Limb (tissue), 2 donors: ENCODE measurements around the gene SLC17A7.

Source experiments
- DNase-seq, 2 donors: peaks; one replicate each; pipeline ENCODE4 v3.0.0-alpha.2; 2016; ENCODE audit errors: extremely low spot score in 2 of 2

SLC17A7 gene

DNA sequence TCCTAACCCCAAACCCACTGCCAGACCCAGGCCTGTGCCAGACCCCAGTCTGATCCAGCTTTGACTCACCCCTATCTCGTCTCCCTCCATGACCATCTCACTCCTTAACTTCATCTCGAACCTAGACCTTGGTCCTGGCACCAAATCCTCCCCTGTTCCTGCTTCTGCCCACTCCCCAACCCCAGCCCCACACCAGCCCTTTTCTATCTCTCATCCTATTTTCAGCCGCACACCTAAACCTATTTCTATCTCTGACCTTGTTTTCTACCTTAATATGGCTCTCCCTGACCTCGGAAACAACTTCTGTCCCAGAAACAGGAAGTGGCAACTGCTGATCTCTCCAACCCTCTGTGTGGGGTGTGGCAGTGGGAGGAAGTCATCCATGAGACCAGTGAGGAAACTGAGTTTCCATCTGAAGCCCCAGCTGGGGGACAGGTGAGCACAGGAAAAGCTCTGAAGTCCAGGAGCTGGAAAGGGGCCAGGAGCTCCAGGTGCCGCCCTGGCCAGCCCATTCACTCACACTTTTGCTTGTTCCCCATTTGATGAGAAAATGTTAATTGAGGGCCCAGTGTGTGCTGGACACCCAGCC is 31.8 kb downstream of the SLC17A7 start:
- DNase-seq: no peak

DNA sequence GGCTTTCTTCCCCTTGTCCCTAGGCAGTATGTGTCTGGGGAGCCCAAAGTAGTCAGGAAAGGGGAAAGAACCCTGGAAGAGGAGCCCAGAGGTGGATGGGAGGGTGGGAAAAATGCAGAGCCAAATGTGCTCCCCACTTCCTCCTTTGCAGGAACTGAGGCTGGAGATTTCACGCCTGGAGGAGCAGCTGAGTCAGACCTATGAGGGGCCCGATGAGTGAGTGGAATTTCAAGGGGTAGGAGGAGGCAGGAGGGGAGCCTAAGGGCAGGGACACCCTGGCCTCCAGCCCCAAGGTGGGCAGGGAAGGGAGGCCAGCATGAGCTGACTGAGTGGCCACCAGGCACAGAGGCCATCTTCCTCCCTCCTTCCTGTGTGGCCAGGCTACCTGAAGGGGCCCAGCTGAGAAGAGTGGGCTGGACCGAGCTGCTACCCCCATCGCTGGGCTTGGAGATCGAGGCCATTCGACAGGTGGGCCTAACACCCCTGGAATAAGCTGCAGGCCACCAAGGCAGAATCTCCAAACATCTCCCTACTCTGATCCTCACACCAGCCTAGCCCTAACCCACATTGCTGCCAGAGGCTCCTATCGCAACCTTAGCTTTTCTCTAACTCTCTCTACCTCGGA is 32.4 kb downstream of the SLC17A7 start:
- no peak for DNase-seq

- DNase-seq: no peak
These were observed 33.8 kb downstream of the SLC17A7 start for GRCh38 chr19:49407482-49408015.

- no peak for DNase-seq
These were observed 34.2 kb downstream of the SLC17A7 start for GRCh38 chr19:49407079-49407478.

GRCh38 chr19:49403404-49404187 is 37.7 kb downstream of the SLC17A7 start:
- peak in 1 of 2 donors; percentile 61 for DNase-seq

DNA sequence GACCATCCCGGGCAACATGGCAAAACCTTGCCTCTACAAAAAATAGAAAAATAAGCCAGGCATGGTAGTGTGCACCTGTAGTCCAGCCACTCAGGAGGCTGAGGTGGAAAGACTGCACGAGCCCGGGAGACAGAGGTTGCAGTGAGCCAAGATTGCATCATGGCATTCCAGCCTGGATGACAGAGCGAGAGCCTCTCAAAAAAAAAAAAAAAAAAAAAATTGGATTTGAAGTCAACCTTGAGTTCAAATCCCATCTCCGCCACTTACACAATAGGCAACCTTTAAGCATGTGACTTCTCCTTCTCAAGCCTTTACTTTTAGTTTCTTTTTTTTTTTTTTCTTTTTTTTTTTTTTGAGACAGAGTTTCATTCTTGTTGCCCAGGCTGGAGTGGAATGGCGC is 41.3 kb downstream of the SLC17A7 start:
- no peak for DNase-seq

GRCh38 chr19:49398931-49399330 is 42.4 kb downstream of the SLC17A7 start:
- no peak for DNase-seq

- no peak for DNase-seq
These were observed 43.2 kb downstream of the SLC17A7 start for GRCh38 chr19:49398001-49398615.

- no peak for DNase-seq
These were observed 44.4 kb downstream of the SLC17A7 start for GRCh38 chr19:49396738-49397505.

- no peak for DNase-seq
These were observed 45.5 kb downstream of the SLC17A7 start for GRCh38 chr19:49395581-49396407.

GRCh38 chr19:49393881-49394280 is 47.4 kb downstream of the SLC17A7 start:
- no peak for DNase-seq

GRCh38 chr19:49391581-49392399 is 49.5 kb downstream of the SLC17A7 start:
- DNase-seq: peak; percentile 81 to 83

DNA sequence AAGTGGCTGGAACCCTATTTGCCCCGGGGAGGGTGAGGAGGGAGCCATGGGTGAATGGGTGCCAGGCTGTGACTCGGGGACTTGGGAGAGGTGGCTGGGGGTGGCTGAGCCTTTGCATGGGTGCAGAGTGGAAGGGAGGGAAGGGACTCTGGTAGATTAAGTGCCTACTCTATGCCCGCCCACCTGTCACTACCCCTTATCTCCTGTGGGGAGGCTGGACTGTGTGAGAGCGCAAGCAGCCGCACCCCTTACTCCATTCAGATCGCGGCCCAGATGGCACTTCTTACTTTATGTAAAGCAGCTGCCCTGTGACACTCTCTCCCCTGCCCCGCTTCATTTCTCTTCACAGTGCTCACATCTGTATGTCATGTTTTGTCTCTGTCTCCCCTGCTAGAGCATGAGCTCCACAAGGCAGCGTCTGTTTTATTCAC is 50.4 kb downstream of the SLC17A7 start:
- no peak for DNase-seq

DNA sequence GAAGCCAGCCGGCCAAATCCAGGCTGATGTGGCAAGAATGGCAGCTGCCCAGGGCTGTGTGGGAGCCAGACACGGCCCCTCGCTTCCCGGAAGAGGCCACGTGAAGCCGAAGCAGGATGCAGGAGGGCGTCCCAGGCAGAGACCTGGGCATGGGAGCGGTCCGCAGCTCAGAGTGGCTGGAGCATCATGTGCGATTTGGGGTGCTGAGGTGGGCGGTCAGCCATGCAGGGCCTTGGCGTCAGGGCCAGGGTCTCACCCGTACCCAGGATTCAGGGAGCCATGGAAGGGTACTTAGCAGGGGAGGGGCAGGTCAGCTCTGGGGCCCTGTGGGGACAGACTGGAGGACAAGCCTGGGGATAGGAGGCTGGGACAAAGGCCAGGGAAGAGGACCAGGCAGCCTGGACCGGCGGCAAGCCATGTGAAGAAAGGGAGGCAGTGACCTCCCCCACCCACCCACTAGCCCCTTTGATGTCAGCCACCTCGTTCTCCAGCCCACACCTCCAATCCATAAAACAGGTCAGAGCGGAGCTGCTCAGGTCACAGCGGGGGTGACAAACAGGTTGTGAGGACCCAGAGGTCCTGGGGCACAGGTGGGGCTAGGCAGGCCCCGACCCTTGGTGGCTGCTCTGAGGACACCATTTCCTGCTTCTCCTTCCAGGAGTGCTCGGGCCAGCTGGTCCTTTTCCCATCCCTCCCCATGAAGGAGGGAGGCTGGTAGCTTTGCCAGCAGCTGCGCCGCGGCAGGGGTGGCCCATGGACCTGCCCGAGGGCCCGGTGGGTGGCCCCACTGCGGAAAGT is 51.0 kb downstream of the SLC17A7 start:
- no peak for DNase-seq

DNA sequence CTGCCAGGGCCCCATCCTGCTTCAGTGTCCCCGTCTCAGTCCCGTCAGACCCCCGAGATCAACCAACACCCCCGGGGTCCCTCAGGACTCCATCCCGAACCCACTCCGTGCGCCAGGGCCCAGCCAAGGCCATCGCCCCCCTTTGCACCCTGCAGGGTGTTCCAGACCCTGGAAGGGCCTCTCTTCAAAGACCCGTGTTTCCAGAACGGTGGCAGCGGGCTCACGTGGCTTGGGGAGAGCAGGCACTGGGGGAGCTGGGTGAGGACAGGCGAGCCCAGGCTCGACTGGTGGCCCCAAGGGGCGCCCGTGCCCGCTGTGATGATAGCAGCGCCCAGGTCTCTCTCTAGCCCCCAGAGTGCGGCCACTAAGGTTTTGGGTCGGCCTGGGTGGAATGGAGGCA is 51.9 kb downstream of the SLC17A7 start:
- DNase-seq: no peak

GRCh38 chr19:49387936-49388372 is 53.4 kb downstream of the SLC17A7 start, which contains the start of gene KASH5:
Gene KASH5 (plus strand): TSS chr19:49388249. CDS start chr19:49390884, 2,635 bp downstream.
- peak in 1 of 2 donors; percentile 67 for DNase-seq

DNA sequence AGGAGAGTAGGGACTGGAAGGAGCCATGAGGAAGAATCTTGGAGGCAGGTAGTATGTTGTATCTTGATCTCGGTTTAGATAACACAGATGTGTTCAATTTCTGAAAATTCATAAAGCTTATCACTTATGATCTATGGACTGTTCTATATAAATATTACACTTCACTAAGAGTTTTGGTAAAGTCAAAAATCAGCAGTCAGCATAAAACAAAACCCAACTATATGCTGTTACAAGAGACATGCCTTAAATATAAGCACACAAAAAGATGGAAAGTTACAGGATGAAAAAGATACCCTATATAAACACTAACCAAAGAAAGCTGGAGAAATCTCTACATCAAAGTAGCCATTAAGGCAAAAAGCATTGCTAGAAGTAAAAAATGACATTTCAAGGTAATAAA is 57.7 kb downstream of the SLC17A7 start:
- DNase-seq: no peak

GRCh38 chr19:49382639-49383038 is 58.7 kb downstream of the SLC17A7 start:
- no peak for DNase-seq
